SK-N-SH (cell line): Measurements from ENCODE around the gene PLSCR3. TPM values are rescaled to one million over a fixed set of nuclear protein-coding genes. Genes with fewer than 3 reads are reported as not detected.

Experiments
- CTCF ChIA-PET: fragments of 300-600, 350-600 bp; formaldehyde crosslinking; extraction: SDS; loops from one replicate; lab custom pipeline; 2021; lab: Yijun Ruan, JAX
- POLR2A ChIA-PET: fragments of 350-600 bp; sonication (Branson Sonifier 250); formaldehyde crosslinking; extraction: SDS; loops from one replicate; lab custom pipeline; 2020; ENCODE audit warnings: antibody characterized with exemption, inconsistent platforms; lab: Yijun Ruan, JAX
- DNase-seq: peaks from one replicate; pipeline ENCODE4 v3.0.0; 2012
- H2AFZ ChIP-seq: fragments of 200-600 bp; sonication (generic); 2 replicates; pipeline ENCODE4 v1.8.1; 2016; ENCODE audit warnings: antibody characterized with exemption, mild to moderate bottlenecking, low read depth
- H3F3A ChIP-seq: fragments of 200-600 bp; sonication (generic); replicated peaks from 2 replicates; pipeline ENCODE3; 2016; ENCODE audit warnings: antibody characterized with exemption, mild to moderate bottlenecking; ENCODE audit not compliant: insufficient read depth
- H3K27ac ChIP-seq, 2 experiments: fragments of 200-500 bp in 1 of 2; fragments of 200-600 bp in 1 of 2; sonication (Bioruptor generic) in 1 of 2; sonication (generic), shearing (Covaris generic) in 1 of 2; 2 replicates each; pipeline versions ENCODE4 v1.5.1 to v1.6.1; 2014 to 2016; ENCODE audit warnings: low read depth in 2 of 2, inconsistent platforms in 1 of 2, low read length in 1 of 2, mild to moderate bottlenecking in 1 of 2, mixed read lengths in 1 of 2
- H3K27me3 ChIP-seq: fragments of 200-600 bp; sonication (generic), shearing (Covaris generic); 2 replicates; pipeline ENCODE4 v1.6.1; 2016; ENCODE audit warnings: mixed run types; ENCODE audit not compliant: insufficient read depth
- H3K36me3 ChIP-seq, 2 experiments: fragments of 200-500 bp in 1 of 2; fragments of 200-600 bp in 1 of 2; sonication (Bioruptor generic) in 1 of 2; sonication (generic) in 1 of 2; replicated peaks in 1 of 2; 2 replicates each; pipeline versions ENCODE3 to v1.5.1; 2014 to 2016; ENCODE audit warnings: low read length in 1 of 2, mild to moderate bottlenecking in 1 of 2; ENCODE audit not compliant: insufficient read depth in 2 of 2, control insufficient read depth in 1 of 2
- H3K4me1 ChIP-seq, 2 experiments: fragments of 200-500 bp in 1 of 2; fragments of 200-600 bp in 1 of 2; sonication (Bioruptor generic) in 1 of 2; sonication (generic), shearing (Covaris generic) in 1 of 2; 2 replicates each; pipeline versions ENCODE4 v1.5.1 to v1.6.1; 2014 to 2016; ENCODE audit warnings: low read depth in 1 of 2, low read length in 1 of 2, mixed run types in 1 of 2; ENCODE audit not compliant: insufficient read depth in 2 of 2, control insufficient read depth in 1 of 2
- H3K4me2 ChIP-seq: fragments of 200-600 bp; sonication (generic), shearing (Covaris generic); 2 replicates; pipeline ENCODE4 v1.6.1; 2017; ENCODE audit warnings: mixed run types
- H3K4me3 ChIP-seq, 2 experiments: fragments of 200-500 bp in 1 of 2; fragments of 200-600 bp in 1 of 2; sonication (Bioruptor generic) in 1 of 2; sonication (generic), shearing (Covaris generic) in 1 of 2; 2 replicates each; pipeline versions ENCODE4 v1.5.1 to v1.8.1; 2014 to 2016; ENCODE audit warnings: low read depth in 2 of 2, inconsistent platforms in 1 of 2, low read length in 1 of 2, mild to moderate bottlenecking in 1 of 2, mixed read lengths in 1 of 2, moderate library complexity in 1 of 2
- H3K79me2 ChIP-seq: fragments of 200-600 bp; sonication (generic); 2 replicates; pipeline ENCODE4 v1.8.1; 2017; ENCODE audit warnings: mild to moderate bottlenecking; ENCODE audit not compliant: insufficient read depth
- H3K9ac ChIP-seq: fragments of 200-600 bp; sonication (generic); 2 replicates; pipeline ENCODE4 v1.6.1; 2017; ENCODE audit warnings: mixed run types
- H3K9me2 ChIP-seq: fragments of 200-600 bp; sonication (generic); 2 replicates; pipeline ENCODE4 v1.6.1; 2017; ENCODE audit warnings: mixed run types
- H3K9me3 ChIP-seq: fragments of 200-600 bp; sonication (generic); 2 replicates; pipeline ENCODE4 v1.6.1; 2017; ENCODE audit warnings: mixed run types, mild to moderate bottlenecking, moderate library complexity
- H4K20me1 ChIP-seq: fragments of 200-600 bp; sonication (generic); 2 replicates; pipeline ENCODE4 v1.6.1; 2017; ENCODE audit warnings: mild to moderate bottlenecking, mixed run types; ENCODE audit not compliant: insufficient read depth
- CHD2 ChIP-seq: fragments of 150-350 bp; IDR thresholded peaks from 2 replicates; pipeline ENCODE4 v1.6.1; 2018; ENCODE audit warnings: low read length; ENCODE audit not compliant: partially characterized antibody
- ELF1 ChIP-seq: IDR thresholded peaks from 2 replicates; pipeline ENCODE4 v1.4.0; 2012
- FOXM1 ChIP-seq: IDR thresholded peaks from 2 replicates; pipeline ENCODE4 v1.4.0; 2012; ENCODE audit warnings: low read depth, mild to moderate bottlenecking
- MEF2A ChIP-seq: IDR thresholded peaks from 2 replicates; pipeline ENCODE4 v1.4.0; 2012; ENCODE audit warnings: low read depth, borderline replicate concordance
- MXI1 ChIP-seq: IDR thresholded peaks from 2 replicates; pipeline ENCODE4 v1.6.1; 2012; ENCODE audit warnings: mild to moderate bottlenecking, low read depth, low read length, improper control_type of control experiment
- NFIC ChIP-seq: IDR thresholded peaks from 2 replicates; pipeline ENCODE4 v1.4.0; 2012; ENCODE audit warnings: borderline replicate concordance
- RXRA ChIP-seq: IDR thresholded peaks from 2 replicates; pipeline ENCODE4 v1.4.0; 2012; ENCODE audit warnings: low read depth, mild to moderate bottlenecking, borderline replicate concordance
- SIN3A ChIP-seq: IDR thresholded peaks from 2 replicates; pipeline ENCODE4 v1.6.1; 2012; ENCODE audit warnings: low read depth, mild to moderate bottlenecking, low read length, moderate library complexity, borderline replicate concordance
- SMC3 ChIP-seq: IDR thresholded peaks from 2 replicates; pipeline ENCODE4 v1.6.1; 2012; ENCODE audit warnings: low read depth, low read length, improper control_type of control experiment
- TAF1 ChIP-seq: IDR thresholded peaks from 2 replicates; pipeline ENCODE4 v1.6.1; 2012; ENCODE audit warnings: low read depth, mild to moderate bottlenecking, low read length, moderate library complexity, borderline replicate concordance
- YY1 ChIP-seq: IDR thresholded peaks from 2 replicates; pipeline ENCODE4 v1.4.0; 2012; ENCODE audit warnings: low read depth, mild to moderate bottlenecking
- WGBS: methylation state at CpG from one replicate; pipeline ENCODE4 v1.1.6; 2017; ENCODE audit warnings: low lambda C conversion rate; 5-methylcytosine and 5-hydroxymethylcytosine counted together
- polyA plus RNA-seq, 3 experiments: library from polyadenylated mRNA; depleted of rRNA; stranded (reverse); fragments of >200 nt; gene quantifications; 2 replicates each; pipeline ENCODE4 v1.2.3, GENCODE V29; 2012
- TF ChIP-seq, protein P1 (sequence below): fragments of 150-350 bp; IDR thresholded peaks from 2 replicates; pipeline ENCODE4 v1.6.1; 2017; ENCODE audit warnings: antibody characterized with exemption, low read length, low read depth, borderline replicate concordance
- TF ChIP-seq, protein P2 (sequence below): IDR thresholded peaks from 2 replicates; pipeline ENCODE4 v1.4.0; 2012; ENCODE audit warnings: low read depth
- TF ChIP-seq, protein P3 (sequence below): fragments of 200-600 bp; sonication (generic); IDR thresholded peaks from 2 replicates; pipeline ENCODE4 v1.6.1; 2017; ENCODE audit warnings: antibody characterized with exemption, mild to moderate bottlenecking, moderate library complexity
- TF ChIP-seq, protein P4 (sequence below): IDR thresholded peaks from 2 replicates; pipeline ENCODE4 v1.6.1; 2012; ENCODE audit warnings: mild to moderate bottlenecking, low read depth, low read length, moderate library complexity
- TF ChIP-seq, protein P5 (sequence below): IDR thresholded peaks from 2 replicates; pipeline ENCODE4 v1.4.0; 2012; ENCODE audit warnings: low read depth, borderline replicate concordance

The PLSCR3 gene
- polyA plus RNA-seq, 1 of the 3 experiments (the other 2 are of a cell fraction), result 95.0 TPM

DNA sequence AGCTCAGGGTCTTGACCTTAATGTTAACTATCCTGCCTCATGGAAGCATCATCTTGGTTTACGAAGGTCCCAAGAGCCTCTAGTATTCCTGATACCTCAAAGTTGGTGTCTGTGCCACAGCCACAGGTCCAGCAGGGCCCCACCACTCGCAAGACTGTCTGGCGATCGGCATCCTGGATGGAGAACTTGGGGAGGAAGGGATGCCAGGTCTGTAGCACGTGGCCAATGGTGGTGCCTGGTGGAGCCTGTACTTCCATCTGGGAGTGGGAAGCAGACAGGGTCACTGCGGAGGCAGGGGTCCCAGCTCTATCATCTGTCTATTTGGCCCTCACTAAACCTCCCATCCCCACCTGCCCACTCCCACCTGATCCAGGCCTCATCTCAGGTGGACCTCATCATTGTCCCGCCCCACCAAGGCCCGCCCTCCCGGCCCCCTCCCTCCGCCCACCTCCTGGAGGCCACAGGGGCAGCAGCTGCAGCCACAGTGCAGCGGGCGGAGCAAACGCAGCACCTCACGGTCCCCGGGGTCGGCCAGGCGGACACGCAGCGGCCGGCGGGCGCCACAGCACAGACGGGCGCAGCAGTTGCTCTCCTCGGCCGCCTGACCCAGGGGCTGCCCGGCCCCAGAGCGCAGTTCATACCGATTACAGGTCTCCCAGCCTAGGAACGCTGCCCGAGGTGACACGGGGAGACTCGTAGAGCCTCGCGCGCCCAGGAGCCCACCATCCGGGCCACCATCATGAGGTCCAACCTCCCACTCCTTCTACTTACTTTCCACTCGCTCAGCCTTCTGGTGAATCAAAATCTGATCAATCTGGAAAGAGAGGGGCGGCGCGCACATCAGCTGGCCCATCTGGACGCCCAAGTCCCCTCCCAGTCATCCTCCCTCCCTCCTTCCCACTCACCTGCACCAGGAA, 1.4 kb downstream of the PLSCR3 start:
- TF ChIP-seq, protein P1, sequence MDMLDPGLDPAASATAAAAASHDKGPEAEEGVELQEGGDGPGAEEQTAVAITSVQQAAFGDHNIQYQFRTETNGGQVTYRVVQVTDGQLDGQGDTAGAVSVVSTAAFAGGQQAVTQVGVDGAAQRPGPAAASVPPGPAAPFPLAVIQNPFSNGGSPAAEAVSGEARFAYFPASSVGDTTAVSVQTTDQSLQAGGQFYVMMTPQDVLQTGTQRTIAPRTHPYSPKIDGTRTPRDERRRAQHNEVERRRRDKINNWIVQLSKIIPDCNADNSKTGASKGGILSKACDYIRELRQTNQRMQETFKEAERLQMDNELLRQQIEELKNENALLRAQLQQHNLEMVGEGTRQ, result no peak
- TF ChIP-seq, protein P2, sequence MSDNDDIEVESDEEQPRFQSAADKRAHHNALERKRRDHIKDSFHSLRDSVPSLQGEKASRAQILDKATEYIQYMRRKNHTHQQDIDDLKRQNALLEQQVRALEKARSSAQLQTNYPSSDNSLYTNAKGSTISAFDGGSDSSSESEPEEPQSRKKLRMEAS, result no peak
- TF ChIP-seq MEF2A (no peak), MXI1 (no peak), SIN3A (no peak), FOXM1 (no peak), ELF1 (no peak), TAF1 (no peak), NFIC (no peak), RXRA (no peak), SMC3 (no peak), CHD2 (no peak), YY1 (no peak)
- TF ChIP-seq, protein P3, sequence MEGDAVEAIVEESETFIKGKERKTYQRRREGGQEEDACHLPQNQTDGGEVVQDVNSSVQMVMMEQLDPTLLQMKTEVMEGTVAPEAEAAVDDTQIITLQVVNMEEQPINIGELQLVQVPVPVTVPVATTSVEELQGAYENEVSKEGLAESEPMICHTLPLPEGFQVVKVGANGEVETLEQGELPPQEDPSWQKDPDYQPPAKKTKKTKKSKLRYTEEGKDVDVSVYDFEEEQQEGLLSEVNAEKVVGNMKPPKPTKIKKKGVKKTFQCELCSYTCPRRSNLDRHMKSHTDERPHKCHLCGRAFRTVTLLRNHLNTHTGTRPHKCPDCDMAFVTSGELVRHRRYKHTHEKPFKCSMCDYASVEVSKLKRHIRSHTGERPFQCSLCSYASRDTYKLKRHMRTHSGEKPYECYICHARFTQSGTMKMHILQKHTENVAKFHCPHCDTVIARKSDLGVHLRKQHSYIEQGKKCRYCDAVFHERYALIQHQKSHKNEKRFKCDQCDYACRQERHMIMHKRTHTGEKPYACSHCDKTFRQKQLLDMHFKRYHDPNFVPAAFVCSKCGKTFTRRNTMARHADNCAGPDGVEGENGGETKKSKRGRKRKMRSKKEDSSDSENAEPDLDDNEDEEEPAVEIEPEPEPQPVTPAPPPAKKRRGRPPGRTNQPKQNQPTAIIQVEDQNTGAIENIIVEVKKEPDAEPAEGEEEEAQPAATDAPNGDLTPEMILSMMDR, result no peak
- TF ChIP-seq, protein P4, sequence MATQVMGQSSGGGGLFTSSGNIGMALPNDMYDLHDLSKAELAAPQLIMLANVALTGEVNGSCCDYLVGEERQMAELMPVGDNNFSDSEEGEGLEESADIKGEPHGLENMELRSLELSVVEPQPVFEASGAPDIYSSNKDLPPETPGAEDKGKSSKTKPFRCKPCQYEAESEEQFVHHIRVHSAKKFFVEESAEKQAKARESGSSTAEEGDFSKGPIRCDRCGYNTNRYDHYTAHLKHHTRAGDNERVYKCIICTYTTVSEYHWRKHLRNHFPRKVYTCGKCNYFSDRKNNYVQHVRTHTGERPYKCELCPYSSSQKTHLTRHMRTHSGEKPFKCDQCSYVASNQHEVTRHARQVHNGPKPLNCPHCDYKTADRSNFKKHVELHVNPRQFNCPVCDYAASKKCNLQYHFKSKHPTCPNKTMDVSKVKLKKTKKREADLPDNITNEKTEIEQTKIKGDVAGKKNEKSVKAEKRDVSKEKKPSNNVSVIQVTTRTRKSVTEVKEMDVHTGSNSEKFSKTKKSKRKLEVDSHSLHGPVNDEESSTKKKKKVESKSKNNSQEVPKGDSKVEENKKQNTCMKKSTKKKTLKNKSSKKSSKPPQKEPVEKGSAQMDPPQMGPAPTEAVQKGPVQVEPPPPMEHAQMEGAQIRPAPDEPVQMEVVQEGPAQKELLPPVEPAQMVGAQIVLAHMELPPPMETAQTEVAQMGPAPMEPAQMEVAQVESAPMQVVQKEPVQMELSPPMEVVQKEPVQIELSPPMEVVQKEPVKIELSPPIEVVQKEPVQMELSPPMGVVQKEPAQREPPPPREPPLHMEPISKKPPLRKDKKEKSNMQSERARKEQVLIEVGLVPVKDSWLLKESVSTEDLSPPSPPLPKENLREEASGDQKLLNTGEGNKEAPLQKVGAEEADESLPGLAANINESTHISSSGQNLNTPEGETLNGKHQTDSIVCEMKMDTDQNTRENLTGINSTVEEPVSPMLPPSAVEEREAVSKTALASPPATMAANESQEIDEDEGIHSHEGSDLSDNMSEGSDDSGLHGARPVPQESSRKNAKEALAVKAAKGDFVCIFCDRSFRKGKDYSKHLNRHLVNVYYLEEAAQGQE, result no peak
- TF ChIP-seq, protein P5, sequence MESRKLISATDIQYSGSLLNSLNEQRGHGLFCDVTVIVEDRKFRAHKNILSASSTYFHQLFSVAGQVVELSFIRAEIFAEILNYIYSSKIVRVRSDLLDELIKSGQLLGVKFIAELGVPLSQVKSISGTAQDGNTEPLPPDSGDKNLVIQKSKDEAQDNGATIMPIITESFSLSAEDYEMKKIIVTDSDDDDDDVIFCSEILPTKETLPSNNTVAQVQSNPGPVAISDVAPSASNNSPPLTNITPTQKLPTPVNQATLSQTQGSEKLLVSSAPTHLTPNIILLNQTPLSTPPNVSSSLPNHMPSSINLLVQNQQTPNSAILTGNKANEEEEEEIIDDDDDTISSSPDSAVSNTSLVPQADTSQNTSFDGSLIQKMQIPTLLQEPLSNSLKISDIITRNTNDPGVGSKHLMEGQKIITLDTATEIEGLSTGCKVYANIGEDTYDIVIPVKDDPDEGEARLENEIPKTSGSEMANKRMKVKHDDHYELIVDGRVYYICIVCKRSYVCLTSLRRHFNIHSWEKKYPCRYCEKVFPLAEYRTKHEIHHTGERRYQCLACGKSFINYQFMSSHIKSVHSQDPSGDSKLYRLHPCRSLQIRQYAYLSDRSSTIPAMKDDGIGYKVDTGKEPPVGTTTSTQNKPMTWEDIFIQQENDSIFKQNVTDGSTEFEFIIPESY, result no peak
- Histone ChIP-seq H3K27ac (no peak overlapping the region; a peak in 1 of 4 replicates), H3K4me2 (peak overlapping the region; percentile 99), H3K9ac (peak overlapping the region; percentile 89), H3K9me2 (no peaks in the 10 kb centered on the region), H4K20me1 (no peaks in the 10 kb centered on the region), H3K4me3 (peak overlapping the region; percentile 79 to 92), H3K27me3 (no peaks in the 10 kb centered on the region), H3K79me2 (peaks cover 22% of the 10 kb centered on the region; the same call in 1 of the 2 replicates), H2AFZ (no peak overlapping the region), H3K36me3 (peaks cover 18 to 34% of the 10 kb centered on the region in 2 experiments), H3K4me1 (peaks cover 0 to 9% of the 10 kb centered on the region in 2 experiments; a peak in 1 of 4 replicates), H3F3A (peaks cover 11% of the 10 kb centered on the region), H3K9me3 (no peaks in the 10 kb centered on the region)
- peak; percentile 17 for DNase-seq
- 91% methylated on average over 22 of the region's 42 CpGs for WGBS
- ChIA-PET POLR2A (no interaction called here), CTCF (interaction anchor here (0.7 to 2.5 kb wide), 6 partner anchors 8 to 167 kb away, joined by 3 to 13 read pairs (median 4); no protein-coding TSS in a partner anchor)
